GM12872 (cell line): ENCODE data around the gene PLEKHG1.

Experiments used
- TF ChIP-seq, protein P1 (sequence below): IDR thresholded peaks from 3 replicates; pipeline ENCODE4 v1.5.1; 2011; ENCODE audit warnings: low read depth, mild to moderate bottlenecking, low read length, moderate library complexity; ENCODE audit not compliant: insufficient read depth

PLEKHG1 gene

GRCh38 chr6:150634176-150634963 is 34.7 kb downstream of the PLEKHG1 start:
- TF ChIP-seq, protein P1, sequence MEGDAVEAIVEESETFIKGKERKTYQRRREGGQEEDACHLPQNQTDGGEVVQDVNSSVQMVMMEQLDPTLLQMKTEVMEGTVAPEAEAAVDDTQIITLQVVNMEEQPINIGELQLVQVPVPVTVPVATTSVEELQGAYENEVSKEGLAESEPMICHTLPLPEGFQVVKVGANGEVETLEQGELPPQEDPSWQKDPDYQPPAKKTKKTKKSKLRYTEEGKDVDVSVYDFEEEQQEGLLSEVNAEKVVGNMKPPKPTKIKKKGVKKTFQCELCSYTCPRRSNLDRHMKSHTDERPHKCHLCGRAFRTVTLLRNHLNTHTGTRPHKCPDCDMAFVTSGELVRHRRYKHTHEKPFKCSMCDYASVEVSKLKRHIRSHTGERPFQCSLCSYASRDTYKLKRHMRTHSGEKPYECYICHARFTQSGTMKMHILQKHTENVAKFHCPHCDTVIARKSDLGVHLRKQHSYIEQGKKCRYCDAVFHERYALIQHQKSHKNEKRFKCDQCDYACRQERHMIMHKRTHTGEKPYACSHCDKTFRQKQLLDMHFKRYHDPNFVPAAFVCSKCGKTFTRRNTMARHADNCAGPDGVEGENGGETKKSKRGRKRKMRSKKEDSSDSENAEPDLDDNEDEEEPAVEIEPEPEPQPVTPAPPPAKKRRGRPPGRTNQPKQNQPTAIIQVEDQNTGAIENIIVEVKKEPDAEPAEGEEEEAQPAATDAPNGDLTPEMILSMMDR: no peak

- TF ChIP-seq, protein P1: no peak
Observed at GRCh38 chr6:150634964-150635292, 35.2 kb downstream of the PLEKHG1 start.

DNA sequence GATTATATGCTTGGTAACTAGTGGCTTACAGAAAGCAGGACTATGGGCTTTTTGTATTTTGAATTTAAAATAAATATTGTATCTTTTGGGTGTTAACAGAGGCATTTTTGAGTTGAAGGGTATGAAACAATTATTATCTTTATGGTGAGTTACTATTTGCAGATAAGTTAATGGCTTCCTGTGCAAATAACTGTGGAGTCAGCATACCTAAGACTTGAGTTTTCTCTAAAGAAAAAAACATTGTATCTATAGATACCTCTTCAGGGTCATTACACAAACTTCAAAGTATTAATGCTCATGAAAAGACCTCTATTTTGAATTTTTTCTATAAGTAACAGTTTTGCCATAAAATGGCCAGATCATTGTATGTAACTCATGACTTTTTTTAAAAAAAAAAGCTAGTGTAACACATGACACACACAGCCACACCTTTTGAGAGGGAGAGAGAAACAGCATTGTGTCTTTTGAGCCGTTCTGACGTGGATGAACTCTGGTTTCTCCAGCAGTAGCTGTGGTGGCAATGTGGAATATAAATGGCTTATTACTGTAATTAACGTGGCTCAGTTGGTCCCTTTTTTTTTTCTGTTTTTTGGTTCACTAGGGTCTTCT is 36.3 kb downstream of the PLEKHG1 start:
- TF ChIP-seq, protein P1: no peak

GRCh38 chr6:150636808-150637207 is 37.1 kb downstream of the PLEKHG1 start:
- TF ChIP-seq, protein P1: no peak

DNA sequence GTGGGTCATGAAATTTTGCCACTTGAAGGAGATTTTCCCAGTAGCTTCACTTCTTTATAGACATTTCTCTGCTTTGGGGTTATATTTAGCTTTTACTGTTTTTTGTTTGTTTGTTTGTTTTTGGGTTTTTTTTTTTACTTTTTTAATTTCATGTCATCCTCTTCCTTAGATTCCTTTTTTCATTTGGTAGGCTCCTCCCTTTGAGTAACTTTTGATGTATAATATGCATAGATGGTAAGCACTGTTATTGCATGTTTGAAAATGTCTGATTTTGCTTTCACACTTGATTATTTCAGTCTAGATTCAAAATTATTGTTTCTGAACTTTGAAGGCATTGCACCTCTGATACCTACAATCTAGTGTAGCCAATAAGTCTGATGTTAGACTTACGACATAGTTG is 37.6 kb downstream of the PLEKHG1 start:
- TF ChIP-seq, protein P1: no peak

DNA sequence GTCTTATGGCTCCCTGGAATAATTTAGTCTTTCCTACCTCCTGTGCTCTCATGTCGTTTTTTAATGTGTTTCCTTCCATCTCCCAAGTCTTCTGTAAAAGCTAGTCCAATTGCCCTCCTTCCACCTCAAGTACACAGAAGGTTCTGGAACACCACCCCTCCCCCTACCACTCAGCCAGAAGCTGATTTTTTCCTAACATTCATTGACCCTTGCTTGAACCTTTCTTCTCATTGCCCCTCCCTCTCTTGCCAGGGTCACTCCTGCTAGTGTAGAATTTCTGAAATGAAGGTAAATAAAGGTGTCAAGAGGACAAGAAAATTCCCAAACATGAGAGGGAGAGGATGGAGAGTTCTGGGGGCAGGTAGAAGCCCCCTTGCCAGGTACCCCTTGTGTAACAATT is 38.6 kb downstream of the PLEKHG1 start:
- TF ChIP-seq, protein P1: no peak

DNA sequence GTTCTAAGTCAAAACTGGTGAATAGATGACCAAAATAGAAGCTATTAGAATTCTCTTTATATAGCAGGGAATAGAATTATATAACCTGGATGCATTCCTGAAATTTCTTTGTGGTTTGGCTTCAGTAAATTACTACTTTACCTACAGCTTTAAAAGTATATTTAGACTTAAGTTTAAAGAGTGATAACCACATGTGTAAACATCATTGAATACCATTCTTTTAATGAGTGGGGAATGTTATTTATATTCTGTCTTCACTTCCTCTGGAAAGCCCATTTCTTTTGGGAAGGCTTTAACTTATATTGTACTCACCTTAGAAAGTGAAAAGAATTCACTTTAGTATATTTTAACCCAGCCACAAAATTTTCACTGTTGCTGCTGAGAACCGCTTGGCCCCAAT is 39.1 kb downstream of the PLEKHG1 start:
- TF ChIP-seq, protein P1: no peak
